AG10803 (cell line): ENCODE results near the gene CDHR3.

Source experiments
- DNase-seq: peaks from one replicate; pipeline ENCODE4 v3.0.0; 2010; ENCODE audit warnings: low read depth
- H3K4me3 ChIP-seq: 2 replicates; pipeline ENCODE4 v1.5.1; 2011; ENCODE audit warnings: mild to moderate bottlenecking, low read length, control low read depth
- CTCF ChIP-seq: conservative IDR thresholded peaks from 2 replicates; pipeline ENCODE4 v1.5.1; 2011; ENCODE audit warnings: mild to moderate bottlenecking, low read length, control low read depth, inconsistent platforms

CDHR3 gene

GRCh38 chr7:106070567-106071254 is 107.6 kb downstream of the CDHR3 start:
- no peak for TF ChIP-seq CTCF
- no peak for DNase-seq
- no peak overlapping the region for H3K4me3 ChIP-seq

- DNase-seq, result no peak
- no peak for TF ChIP-seq CTCF
- H3K4me3 ChIP-seq, result no peak overlapping the region
These were observed 108.4 kb downstream of the CDHR3 start for GRCh38 chr7:106071356-106071998.

- H3K4me3 ChIP-seq, result no peak overlapping the region
- no peak for DNase-seq
These were observed 109.1 kb downstream of the CDHR3 start for GRCh38 chr7:106071999-106072714.

GRCh38 chr7:106072715-106073091 is 109.6 kb downstream of the CDHR3 start:
- no peak for TF ChIP-seq CTCF
- no peak for DNase-seq
- no peak overlapping the region for H3K4me3 ChIP-seq

More at GRCh38 chr7:106071999-106072714, 109.1 kb downstream of the CDHR3 start:
- no peak for TF ChIP-seq CTCF

GRCh38 chr7:106073701-106074100 is 110.6 kb downstream of the CDHR3 start:
- DNase-seq, result no peak
- TF ChIP-seq CTCF, result no peak
- no peak overlapping the region for H3K4me3 ChIP-seq

GRCh38 chr7:106074257-106074656 is 111.2 kb downstream of the CDHR3 start:
- no peak for TF ChIP-seq CTCF

More at GRCh38 chr7:106074257-106074656, 111.2 kb downstream of the CDHR3 start:
- no peak overlapping the region for H3K4me3 ChIP-seq
- no peak for DNase-seq
